KOPT-K1 (cell line): ENCODE data around the gene WDR91.

Experiments
- H3K27ac ChIP-seq: fragments of 200-600 bp; sonication (generic); 2 replicates; pipeline ENCODE4 v1.5.1; 2016; ENCODE audit warnings: antibody characterized with exemption, mild to moderate bottlenecking, low read depth, low read length; ENCODE audit not compliant: poor library complexity, severe bottlenecking
- H3K36me3 ChIP-seq: fragments of 200-600 bp; sonication (generic); 2 replicates; pipeline ENCODE4 v1.5.1; 2017; ENCODE audit warnings: antibody characterized with exemption, mild to moderate bottlenecking, low read length, moderate library complexity; ENCODE audit not compliant: insufficient read depth
- H3K9me3 ChIP-seq: fragments of 200-600 bp; sonication (generic); 2 replicates; pipeline ENCODE4 v1.5.1; 2017; ENCODE audit warnings: antibody characterized with exemption, low read length, mild to moderate bottlenecking; ENCODE audit not compliant: insufficient read depth, poor library complexity, severe bottlenecking

Gene WDR91

GRCh38 chr7:135169141-135169963, 42.0 kb downstream of the WDR91 start:
- Histone ChIP-seq H3K36me3 (peaks cover 46% of the 10 kb centered on the region), H3K27ac (peak overlapping the region; percentile 91), H3K9me3 (no peaks in the 10 kb centered on the region)

DNA sequence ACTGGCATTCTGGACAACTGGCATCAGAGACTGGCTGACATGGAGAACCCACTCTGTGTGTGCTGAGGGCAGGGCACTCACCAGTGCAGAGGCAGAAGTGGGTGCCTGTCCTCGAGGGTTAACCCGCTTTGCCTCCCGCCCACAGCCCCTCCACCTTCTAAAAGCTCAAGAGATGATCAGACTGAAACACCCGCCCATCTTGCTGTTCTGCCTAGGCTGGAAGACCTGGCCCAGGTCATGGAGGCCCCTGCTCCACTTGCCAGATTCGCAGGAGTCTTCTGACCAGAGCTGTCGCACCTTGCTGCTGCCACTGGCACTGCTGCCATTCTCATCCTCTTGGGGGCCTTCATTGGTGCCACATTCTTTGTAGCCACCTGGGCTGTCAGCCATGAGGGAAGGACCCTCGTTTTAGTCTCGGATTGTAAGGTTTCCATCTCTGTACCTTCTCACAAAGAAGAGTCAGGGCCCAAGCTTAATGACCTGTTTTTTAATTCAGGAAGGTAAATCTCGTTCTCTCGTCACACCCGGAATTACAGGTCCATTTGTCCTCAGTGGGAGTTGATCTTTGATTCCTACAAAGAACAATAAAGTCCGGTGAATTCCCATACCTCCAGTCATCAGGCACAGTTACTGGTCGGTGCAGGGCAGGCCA, 42.7 kb downstream of the WDR91 start:
- Histone ChIP-seq H3K27ac (no peak overlapping the region), H3K9me3 (no peaks in the 10 kb centered on the region), H3K36me3 (peaks cover 53% of the 10 kb centered on the region)

DNA sequence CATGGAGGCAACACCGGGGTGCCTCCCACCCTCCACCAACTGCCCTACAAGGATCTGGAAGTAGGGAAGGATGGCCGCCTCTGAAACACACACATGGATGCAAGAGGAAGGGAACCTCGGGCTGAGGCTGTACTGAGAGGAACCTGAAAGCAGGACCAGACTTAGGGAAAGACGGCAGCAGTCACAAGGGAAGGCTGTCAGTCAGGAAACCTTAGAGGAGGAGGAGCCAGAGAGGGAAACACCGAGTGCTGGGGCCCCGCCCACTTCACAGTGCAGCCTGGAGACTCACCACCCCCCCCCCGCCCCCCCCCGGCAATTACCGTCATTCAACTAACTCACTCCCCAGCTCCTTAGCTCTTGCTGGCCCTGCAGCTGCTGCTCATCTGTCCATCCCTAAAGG, 43.3 kb downstream of the WDR91 start:
- H3K9me3 ChIP-seq, result peaks cover under 1% of the 10 kb centered on the region
- no peak overlapping the region for H3K27ac ChIP-seq
- peaks cover 54% of the 10 kb centered on the region for H3K36me3 ChIP-seq

DNA sequence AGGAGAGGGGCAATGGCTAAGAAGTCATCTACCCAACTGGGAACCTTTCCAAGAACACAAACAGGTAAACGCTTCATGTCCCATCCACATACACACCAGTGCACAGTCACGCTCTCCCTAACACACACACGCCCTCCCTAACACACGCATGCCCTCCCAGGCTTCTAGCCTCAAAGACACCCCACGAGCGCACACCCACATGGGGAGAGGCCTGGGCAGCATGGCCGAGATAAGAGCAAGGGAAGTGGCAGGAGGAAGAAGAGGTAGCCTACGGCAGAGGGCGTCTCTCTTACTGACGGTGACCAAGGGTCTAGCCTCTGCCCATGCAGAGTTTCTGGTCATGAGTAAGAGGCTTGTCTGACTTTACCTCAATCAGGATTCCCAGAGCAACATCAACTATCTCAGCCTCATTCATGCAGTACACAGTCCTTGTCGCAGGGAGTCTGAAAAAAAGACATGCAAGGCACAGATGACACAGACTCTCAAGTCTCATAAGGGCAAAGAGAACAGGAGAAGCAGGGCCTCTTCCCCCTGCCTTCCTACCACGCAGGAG, 43.9 kb downstream of the WDR91 start:
- Histone ChIP-seq H3K27ac (no peak overlapping the region), H3K9me3 (peaks cover 6% of the 10 kb centered on the region), H3K36me3 (peaks cover 58% of the 10 kb centered on the region)

- Histone ChIP-seq H3K9me3 (peaks cover 15% of the 10 kb centered on the region), H3K27ac (no peak overlapping the region), H3K36me3 (peaks cover 58% of the 10 kb centered on the region)
These were observed 44.9 kb downstream of the WDR91 start for GRCh38 chr7:135166338-135166990.

DNA sequence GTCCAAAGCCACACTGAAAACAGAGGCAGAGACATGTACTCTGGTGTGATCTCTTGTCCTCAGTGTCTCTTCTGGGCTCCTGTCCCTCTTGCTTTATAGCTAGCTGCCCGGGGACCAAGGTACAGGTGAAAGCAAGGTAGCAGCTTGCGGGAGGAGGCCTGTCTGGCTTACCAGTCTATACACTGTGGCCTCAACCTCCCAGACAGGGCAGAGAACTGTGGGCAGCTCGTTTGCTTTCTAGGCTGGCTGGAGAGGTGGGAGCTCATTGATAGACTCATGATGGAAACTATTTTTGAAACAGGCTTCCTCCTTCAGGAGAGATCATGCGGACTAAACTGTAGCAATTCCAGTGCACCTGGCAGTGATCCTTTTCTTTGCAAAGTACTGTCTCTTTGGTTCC, 45.5 kb downstream of the WDR91 start:
- peaks cover 15% of the 10 kb centered on the region for H3K9me3 ChIP-seq
- no peak overlapping the region for H3K27ac ChIP-seq
- peaks cover 58% of the 10 kb centered on the region for H3K36me3 ChIP-seq

GRCh38 chr7:135164357-135165061, 46.8 kb downstream of the WDR91 start:
- Histone ChIP-seq H3K27ac (no peak overlapping the region), H3K36me3 (peaks cover 58% of the 10 kb centered on the region), H3K9me3 (peaks cover 15% of the 10 kb centered on the region)

DNA sequence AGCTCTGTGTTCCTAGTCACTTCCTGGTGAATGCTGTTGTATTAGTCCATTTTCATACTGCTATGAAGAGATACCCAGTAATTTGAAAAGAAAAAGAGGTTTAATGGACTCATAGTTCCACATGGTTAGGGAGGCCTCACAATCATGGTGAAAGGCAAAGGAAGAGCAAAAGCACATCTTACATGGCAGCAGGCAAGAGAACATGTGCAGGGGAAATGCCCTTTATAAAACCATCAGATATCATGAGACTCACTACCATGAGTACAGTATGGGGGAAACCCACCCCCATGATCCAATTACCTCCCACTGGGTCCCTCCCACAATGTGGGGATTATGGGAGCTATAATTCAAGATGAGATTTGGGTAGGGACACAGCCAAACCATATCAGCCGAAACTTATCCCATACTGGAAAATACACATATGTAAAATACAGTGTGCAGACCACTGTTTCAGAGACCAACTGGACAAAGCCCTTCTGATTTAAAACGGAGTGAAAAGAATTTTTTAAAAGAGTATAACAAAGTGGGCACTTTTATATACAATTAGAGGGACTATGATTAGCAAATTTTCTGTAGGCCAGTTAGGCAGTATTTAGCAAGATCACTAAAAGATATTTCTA, 48.8 kb downstream of the WDR91 start:
- Histone ChIP-seq H3K9me3 (peaks cover 19% of the 10 kb centered on the region), H3K36me3 (peaks cover 43% of the 10 kb centered on the region), H3K27ac (no peak overlapping the region)

GRCh38 chr7:135161669-135162068, 49.7 kb downstream of the WDR91 start:
- peaks cover 35% of the 10 kb centered on the region for H3K36me3 ChIP-seq
- H3K9me3 ChIP-seq, result peaks cover 27% of the 10 kb centered on the region
- H3K27ac ChIP-seq, result no peak overlapping the region

GRCh38 chr7:135160858-135161653, 50.3 kb downstream of the WDR91 start:
- no peak overlapping the region for H3K27ac ChIP-seq
- H3K9me3 ChIP-seq, result peaks cover 33% of the 10 kb centered on the region
- peaks cover 29% of the 10 kb centered on the region for H3K36me3 ChIP-seq

- H3K36me3 ChIP-seq, result peaks cover 21% of the 10 kb centered on the region
- no peak overlapping the region for H3K27ac ChIP-seq
- peaks cover 41% of the 10 kb centered on the region for H3K9me3 ChIP-seq
These were observed 51.0 kb downstream of the WDR91 start for GRCh38 chr7:135160098-135160857.

DNA sequence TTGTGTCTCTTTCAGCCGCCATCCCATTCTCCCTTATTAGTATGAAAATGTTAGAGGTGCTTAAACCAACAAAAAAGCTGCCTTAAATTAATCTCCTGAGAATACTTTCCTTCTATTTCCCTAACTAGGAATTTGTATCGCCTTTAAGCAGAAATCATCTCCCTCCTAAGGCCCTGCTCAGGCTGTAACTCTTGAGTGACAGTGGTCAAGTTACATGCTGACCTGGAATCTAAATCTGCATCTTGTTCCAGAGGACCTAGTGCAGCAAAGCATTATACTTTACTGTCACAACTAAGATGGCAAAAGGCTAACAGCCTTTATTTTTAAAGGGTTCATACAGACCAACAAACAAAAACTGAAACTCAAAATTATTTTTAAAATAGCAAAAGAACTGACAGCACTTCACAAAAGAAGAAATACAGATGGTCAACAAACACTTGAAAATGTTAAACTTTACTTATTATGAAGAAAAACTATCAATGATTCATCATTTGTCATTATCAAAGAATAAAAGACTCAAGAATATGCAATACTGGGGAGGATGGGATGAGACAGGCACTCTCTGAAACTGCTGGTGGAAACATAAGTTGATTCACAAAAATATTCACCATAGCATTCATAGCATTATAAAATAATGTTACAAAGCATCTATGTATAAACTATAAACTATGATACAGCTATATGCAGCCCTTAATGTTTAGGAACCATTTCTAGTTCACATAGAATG, 51.8 kb downstream of the WDR91 start:
- Histone ChIP-seq H3K27ac (no peak overlapping the region), H3K9me3 (peaks cover 43% of the 10 kb centered on the region), H3K36me3 (peaks cover 14% of the 10 kb centered on the region)

GRCh38 chr7:135158874-135159273, 52.5 kb downstream of the WDR91 start:
- peaks cover 7% of the 10 kb centered on the region for H3K36me3 ChIP-seq
- no peak overlapping the region for H3K27ac ChIP-seq
- H3K9me3 ChIP-seq, result peaks cover 43% of the 10 kb centered on the region
